H4 (cell line): ENCODE results near the gene FAM83C. TPM values are rescaled to one million over a fixed set of nuclear protein-coding genes. Genes with fewer than 3 reads are reported as not detected.
"Not testable (repeated sequence)": the region's sequence is repeated elsewhere in the genome, so short reads cannot be mapped to it uniquely, and the experiment has no call there.

Experiments
- DNase-seq: peaks from one replicate; pipeline ENCODE4 v3.0.0-alpha.2; 2015; ENCODE audit warnings: low spot score
- total RNA-seq: library from RNA; depleted of rRNA; stranded (reverse); fragments of >200 nt; shearing (Covaris generic); gene quantifications from 2 replicates; pipeline ENCODE4 v1.2.3, GENCODE V29; 2014

The FAM83C gene
- total RNA-seq, 1 experiment from 2014 or later, result not detected

DNA sequence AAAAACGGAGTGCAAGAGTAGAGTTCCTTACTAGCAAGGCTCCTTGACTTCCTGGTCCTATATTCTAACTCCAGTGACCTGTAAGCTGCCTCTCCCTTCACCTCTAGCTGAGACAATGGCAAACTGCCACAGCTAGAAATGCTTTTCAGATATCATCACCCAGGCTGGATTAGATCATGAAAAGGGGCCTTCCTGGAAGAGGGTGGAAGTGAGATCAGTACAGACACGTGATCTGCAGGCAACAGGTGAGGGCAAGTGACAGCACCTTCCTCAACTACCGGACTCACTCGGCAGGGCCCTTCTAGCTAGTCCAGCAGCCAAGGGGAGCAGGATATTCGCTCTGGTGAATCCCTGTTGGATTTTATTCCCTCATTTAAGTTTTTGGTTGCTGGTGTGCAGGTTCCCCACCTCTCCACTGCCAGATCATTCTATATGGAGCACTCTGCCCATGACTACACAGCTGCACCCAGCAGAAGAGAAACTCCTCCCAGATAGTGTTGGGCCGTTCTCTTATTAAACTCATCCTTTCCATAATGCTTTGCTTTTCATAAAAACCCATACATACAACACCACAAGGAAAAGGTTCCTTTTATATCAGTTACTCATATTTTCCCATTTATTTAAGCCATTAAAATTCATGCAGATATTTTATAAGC, 26.4 kb upstream of the FAM83C start:
- peak; percentile 87 for DNase-seq

DNA sequence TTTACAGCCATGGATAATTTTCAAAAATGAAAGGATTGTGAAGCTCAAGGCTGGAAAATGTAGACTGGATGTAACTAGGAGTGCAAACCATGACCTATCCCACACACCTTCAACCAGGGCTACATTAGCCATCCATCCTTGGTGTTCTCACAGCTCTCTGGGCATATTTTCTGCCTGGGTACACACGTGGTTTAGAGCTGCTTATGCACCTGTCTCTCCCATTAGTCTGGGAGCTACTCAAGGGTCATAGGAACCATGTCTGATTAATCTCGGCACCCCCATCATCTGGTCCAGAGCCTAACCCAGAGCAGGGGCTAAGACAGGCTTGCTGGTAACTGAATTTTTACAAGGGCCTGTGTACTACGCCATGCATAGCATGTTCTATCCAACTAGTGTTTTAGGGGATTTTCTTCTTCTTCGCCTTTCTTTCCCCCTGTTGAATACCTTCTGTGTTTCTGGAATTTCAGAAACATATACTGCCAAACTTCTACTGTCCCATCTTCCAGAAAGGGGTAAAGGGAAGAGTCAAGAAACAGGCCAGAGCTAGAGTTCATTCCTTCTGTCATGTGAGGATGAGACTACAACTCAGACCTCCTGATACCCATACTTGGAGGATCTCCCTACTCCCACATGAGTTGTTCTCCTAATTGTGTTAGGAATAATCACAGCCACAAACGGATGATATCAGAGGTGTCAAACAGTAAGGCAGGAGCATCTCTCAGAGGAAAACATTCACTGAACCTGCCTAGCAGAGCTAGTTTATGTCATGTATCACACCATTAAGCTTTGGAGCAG, 25.4 kb upstream of the FAM83C start:
- no peak for DNase-seq

DNA sequence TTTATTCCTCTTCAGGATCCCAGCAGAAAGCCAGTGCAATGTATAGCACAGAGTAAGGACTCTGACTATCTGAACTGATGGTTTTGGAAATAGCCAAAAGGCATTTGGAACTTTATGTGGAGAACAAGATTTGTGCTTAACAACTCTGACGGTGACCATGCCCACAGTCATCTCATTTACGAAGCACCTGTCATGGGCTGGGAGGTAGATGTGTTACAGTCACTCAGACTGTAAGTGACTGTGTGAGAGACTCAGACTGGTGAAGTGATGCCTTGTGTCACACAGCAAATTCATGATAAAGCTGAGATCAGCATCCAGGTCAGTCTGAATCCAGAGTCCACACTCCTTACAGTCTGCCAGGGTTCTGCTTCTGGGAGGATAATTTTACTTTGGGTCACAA, 23.9 kb upstream of the FAM83C start:
- no peak for DNase-seq

DNA sequence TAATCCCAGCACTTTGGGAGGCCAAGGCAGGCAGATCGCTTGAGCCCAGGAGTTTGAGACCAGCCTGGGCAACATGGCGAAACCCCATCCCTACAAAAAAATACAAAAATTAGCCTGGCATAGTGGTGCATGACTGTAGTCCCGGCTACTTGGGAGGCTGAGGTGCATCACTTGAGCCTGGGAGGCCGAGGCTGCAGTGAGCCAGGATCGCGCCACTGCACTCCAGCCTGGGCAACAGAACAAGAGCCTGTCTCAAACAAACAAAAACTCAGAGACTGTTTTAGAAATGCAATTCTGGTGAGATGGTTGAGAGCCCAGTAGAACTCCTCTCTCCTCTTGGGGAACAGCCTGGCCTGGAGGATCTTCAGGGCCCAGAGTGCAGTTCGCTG, 23.4 kb upstream of the FAM83C start:
- DNase-seq, result not testable (repeated sequence)

DNA sequence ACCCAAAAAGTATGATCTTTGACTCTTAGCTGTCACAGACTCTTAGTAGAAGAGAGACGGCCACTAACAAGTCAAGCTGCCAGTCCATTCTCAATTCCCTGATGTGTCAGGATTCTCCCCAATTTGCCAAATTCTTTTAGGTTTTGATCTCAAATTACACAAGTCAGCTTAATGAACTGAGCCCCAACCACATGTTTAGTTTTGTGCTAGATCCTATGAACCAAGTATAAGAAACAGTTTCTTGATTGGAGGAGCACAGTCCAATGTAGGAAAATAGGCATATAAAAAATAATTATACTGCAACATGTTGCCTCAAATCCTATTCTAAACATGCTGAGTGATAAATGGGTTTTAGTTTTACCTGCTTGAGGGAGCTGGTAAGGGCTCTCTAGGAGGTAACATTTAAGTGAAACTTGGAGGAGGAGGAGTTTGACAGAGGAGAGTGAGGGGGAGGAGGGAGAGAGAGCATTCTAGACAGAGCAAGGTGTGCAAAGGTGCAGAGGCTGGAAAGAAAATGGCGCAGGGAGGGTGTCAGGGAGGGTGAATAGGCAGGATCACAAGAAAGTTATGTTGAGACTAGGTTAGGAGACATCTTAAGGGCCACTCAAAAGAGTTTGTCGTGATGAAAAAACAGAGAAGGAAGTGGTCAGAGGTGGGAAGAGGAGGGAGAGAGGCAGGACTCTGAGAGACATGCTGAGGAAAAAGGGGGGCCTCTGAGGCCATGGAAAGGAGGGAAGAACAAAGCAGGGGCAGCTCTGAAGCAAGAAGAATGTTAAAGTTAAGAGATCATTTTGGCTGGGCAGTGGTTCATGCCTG, 22.8 kb upstream of the FAM83C start:
- DNase-seq, result peak; percentile 67

DNA sequence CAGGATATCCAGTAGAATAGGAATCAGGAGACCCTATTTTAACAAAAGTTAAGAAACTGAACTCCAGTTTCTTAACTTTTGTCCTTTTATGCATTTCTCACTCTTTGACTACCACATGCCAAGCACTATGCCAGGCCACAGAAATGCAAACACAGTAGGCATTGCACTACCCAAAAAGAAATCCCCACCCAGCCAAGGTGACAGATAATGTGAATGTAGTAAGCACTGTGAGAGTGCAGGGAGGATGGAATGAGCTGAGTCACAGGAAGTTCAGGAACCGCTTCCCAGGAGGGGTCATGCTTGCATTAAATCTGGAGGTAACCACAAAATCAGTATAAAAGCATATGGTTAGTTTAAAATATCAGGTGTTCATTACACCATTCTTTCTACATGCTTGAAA, 20.1 kb upstream of the FAM83C start:
- DNase-seq, result peak; percentile 98

DNA sequence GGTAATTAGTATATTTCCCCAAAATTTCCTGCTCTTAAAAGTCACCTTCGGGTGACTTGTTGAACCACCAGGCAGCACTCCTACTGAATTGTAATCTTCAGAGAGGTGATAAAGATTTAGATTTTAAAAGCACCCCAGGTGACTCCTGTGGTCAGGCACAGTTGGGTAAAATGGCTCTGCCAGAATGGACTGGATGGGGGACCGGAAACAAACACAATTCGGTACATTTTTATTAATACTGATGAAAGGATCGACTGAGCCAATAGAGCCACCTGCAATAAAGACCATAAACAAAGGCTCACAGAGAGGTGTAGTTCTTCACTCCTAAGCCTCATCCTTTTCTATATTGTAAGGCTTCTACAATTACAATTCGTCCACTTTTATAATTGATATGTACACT, 19.6 kb upstream of the FAM83C start:
- DNase-seq, result no peak

DNA sequence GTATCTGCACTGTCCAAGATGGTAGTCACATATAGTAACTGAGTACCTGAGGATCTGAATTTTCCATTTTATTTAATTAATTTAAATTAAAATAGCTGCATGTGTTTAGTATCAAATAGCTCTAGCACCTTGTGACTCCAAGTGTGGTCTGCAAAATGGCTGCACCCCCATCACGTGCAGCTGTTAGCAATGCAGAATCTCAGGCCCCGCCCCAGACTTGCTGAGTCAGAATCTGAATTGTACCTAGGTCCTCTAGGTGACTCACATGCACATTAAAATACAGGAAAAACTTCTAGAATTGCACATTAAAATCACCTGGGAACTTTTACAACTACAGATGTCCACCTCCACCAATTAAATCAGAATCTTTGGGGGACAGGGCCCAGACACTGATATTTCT, 19.2 kb upstream of the FAM83C start:
- peak; percentile 89 for DNase-seq

DNA sequence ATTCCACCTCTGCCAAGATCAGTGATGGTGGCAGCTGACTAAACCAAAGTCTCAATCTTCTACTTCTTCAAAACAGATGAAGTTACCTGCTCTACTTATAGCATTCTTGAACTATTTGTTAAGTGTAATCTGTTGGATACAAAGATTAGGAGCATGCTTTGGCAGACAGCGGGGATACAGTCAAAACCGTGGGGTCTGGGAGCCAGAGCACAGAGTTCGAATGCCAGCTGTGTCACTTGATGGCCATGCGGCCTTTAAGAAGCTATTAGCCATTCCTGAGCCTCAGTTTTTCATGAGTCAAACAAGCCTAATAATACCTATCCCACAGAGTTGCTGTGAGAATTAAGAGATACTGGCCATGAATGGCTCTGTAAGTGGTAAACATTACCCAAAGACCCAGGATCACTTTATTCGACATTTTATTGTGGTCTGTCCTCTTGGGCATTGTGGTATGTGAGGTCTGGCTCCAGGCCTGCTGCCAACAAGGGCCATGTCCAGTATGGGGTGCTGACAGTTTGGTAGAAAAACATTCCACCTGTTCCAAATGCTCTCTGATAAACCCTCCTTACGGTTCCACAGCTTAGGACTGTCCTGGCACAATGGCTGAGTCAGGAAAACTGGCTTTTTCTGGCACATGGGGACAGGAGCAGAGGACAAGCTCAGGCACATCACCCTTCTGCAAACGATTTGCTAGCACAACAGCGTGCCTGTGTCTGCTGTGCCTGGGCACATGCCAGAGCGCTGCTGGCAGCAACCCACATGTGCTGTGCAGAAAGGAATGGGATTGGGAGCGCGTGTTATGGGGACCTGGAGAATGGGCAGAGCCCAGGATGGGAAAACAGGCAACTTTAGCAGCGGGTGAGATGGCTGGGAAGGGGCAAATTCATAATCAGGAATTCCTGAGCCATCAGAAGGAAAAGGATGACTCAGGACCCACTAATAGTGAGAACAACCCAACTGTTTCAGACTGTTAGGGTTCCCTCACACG, 15.7 kb upstream of the FAM83C start:
- DNase-seq, result peak; percentile 93

DNA sequence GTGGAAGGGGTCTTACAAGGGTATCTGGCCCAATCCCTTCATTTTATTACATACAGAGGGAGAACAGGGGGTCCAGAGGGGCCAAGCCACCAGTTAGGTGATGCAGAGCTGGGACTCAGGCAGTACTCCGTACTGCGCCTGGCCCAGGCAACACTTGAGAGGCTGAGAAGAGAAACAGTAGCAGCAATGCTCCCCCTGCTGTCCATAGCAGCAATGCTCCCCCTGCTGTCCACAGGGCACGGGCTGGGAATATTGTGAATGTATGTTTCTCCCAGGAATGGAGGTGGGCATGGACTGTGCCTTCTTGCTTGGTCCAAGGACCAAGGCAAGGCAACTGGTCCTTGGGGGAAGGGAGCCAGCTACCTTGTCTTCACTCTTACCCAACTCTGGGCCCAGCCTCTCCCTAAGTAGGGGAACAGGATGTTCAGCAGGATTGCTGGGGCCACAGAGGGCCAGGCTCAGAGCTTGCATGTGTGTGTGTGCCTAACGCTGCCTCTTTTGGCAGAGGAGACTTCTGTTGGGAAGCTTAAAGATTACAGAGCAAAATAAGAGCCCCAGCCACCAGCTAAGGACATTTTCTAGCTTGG, 14.8 kb upstream of the FAM83C start:
- peak; percentile 85 for DNase-seq

DNA sequence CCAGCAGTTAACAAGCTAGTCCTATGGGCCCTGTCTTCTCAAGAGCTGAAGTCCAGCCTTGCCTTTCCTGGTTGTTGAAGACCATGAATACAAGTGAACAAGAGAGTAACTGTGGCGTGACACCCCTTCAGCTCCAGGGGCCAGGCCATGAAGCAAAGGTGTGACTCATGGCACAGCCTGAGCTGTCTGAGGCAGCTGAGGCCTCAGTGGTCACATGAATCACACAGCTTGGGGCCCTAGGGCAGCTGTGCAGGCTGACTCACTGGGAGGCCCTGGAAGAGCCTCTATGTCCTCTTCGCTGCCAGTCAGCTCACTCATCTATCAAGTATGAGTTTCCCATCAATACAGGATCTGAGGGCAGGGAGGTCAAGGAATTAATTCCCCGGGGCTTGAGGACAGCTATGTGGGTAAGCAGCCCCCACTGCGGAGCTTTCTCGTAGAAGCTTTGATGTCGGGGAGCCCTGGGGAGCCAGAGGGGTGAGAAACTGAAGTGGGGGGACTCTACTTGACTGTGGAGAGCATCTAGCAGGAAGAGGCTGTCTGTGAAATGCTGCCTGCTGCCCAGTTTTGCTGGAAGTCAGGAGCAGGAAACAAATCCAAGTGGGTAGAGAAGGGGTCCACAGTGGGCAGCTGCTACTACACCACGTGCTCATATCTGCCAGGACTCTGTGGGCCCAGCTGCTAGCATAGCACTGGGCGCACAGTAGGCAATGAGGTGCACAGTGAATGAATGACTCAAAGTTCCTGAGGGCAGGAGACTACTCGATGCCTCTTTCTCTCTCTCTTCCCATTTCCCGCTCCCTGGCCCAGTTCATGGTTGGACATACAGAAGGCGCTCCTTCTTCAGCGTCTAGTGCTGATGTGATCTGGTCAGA, 13.7 kb upstream of the FAM83C start:
- peak; percentile 97 for DNase-seq

DNA sequence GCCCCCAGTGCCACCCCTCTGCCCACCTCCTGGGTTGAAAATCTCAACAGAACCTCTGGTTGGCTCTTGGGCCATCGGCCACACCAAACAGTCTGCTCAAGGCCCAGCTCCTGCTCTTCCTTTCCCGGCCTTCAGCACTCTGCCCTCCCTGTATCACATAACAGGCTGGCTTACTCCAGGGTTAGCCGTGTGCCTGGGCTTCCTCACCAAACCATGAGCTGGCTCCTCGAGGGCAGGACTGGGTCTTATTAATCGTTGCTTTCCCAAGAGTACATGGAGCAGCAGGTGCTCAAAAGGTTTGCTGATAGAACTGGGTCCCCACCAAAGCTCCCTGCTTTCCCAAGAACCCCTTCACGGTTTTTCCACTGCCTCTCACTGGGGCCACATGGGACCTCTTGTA, 12.7 kb upstream of the FAM83C start:
- no peak for DNase-seq

DNA sequence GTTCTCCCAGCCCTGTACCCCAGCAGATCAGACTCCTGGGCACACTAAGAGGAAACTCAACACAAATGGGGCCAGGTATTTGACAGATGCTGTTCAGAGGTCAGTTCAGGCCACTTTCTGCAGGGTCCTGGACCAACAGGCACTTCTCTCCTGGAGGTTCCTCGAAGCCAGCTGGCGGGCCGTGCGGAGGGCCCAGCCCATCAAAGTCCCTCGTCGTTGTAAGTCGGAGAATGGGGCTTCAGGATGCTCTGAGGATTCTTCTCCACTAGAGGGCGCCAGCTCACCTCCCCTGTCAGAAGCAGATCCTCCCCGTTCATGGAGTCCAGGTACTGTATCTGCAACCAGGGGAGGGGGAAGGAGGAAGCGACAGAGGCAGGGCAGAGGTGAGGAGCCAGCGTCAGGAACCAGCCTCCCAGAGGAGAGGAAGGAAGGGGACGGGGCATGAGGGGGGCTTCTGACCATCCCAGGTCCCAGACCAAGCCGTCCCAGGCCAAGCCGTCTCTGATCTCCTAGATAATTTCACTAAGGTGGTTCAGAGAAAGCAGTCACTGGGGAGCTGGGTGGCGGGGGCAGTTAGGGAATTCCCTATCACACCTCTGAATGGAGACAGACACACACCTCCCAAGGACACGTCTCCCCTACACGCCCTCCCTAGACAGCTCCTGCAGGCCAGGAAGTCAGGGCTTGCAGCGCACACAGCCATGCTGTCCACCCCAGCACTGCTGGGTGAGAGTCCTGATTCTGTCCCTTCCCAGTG, 11.7 kb upstream of the FAM83C start:
- DNase-seq, result peak; percentile 91

DNA sequence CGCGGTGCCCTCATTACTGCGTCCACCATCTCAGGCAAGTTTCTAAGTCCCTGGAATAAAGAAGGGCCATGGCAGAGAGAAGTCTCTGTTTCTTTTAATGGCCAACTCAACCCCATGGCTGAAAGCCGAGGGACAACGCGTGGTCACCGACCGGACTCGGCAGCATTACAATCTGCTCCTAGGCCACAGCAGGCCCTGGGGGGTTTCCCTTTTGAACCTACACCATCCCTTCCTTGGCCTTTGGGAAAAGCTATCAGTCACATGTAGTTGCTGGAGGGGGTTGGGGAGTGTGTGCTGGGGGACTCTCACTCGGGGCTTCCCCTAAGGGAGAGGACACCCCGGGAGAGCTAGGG, 11.1 kb upstream of the FAM83C start:
- DNase-seq, result no peak

DNA sequence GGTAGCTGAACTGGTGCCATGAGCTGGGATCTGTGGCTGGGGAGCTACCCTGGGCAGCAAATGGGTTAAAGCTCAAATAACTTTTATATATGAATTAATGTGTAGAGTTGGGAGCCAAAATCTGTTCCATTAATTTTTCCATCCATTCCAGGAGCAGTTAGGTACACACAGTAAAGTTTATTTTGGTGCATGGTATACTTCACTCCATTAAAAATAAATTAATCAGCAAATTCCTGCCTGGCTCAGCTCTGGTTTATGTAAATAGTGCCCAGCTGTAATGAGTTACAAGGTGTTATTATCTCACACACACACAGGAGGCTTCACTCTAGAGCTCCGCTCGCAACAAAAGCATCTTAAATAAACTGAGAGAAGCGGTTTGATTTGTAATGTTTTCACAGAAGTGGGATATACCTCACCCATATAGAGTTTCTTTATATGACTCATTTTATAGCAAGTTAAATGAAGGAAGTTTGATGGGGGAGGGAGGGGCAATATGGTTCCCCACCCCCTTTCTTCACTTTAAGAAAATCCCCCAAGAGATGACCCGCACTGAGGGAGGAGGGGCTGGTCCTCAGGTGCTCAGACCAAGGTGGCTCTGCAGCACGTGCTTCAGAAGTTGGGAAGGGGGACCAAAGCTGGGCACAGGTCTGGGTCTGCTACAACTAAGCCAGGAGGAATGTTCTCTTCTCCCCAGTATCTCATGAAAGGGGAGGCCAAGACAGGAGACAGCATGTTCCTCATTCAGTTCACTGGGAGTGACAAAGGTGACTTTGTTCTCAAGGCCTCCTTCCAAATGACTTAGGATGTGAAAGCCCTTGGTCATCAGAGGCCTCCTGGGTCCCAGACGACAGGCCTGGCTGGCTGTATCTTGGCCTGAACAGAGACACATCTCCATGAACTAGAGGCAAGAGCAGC, 10.5 kb upstream of the FAM83C start:
- peak; percentile 72 for DNase-seq

DNA sequence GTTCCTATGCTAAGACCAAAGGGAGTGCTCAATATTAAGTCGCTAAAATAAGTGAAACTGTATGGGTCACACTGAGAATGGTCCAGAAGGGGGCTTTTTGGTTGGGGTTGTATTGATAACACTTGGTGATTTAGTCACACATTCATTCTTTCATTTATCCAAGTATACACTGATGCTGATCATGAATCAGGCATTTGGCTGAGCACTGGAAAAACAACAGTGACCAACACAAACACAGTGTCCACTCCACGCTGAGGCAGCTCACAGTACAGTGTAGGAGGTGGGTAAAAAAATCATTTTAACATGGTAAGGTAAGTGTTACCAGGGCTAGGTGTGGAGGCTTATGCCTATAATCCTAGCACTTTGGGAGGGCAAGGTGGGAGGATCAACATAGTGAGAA, 9.2 kb upstream of the FAM83C start:
- DNase-seq, result no peak

DNA sequence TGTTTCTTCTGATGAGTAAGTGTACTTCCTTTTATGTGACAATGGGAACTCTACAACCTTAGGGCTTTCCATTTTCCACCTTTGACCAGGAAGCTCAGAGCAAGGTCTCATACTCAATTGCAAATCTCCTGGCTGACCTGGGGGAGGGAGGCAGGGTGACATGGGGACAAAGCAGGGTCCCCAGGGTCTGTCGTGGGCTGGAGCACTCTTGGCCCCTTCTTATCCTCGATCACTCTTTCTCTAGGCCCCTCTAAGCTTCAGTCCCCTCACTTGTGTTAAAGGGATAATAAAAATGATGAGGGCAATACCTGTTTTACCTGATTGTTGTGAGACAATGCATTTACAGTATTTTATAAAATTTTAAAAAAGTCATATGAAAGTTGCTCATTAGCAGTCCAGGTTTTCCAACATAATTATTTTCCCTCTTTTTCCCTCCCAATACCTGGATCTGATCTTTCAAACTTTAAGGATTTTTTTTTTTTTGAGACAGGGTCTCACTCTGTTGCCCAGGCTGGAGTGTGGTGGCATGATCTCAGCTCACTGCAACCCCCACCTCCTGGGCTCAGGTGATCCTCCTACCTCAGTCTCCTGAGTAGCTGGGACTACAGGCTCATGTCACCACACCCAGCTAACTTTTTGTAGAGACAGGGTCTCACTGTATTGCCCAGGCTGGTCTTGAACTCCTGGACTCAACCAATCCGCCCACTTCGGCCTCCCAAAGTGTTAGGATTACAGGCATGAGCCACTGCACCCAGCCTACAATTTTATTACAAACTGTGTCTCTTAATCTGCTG, 8.4 kb upstream of the FAM83C start:
- no peak for DNase-seq
